GM12891 (cell line): ENCODE measurements around the gene NELFCD. TPM values are rescaled to one million over a fixed set of nuclear protein-coding genes. Genes with fewer than 3 reads are reported as not detected.
"Not testable (repeated sequence)": the region's sequence is repeated elsewhere in the genome, so short reads cannot be mapped to it uniquely, and the experiment has no call there.

Experiments used
- DNase-seq: peaks from one replicate; pipeline ENCODE4 v3.0.0; 2011; ENCODE audit warnings: low spot score; ENCODE audit not compliant: insufficient read length
- FAIRE-seq: peaks from 2 replicates; lab custom pipeline; 2011; peaks lifted over from hg19 to GRCh38; lab: Jason Lieb, UNC
- PAX5 ChIP-seq: IDR thresholded peaks from 2 replicates; pipeline ENCODE4 v1.6.1; 2011; ENCODE audit warnings: low read length, moderate library complexity, mild to moderate bottlenecking; ENCODE audit not compliant: insufficient read depth, severe bottlenecking
- POLR2A ChIP-seq: IDR thresholded peaks from 2 replicates; pipeline ENCODE4 v1.6.1; 2011; ENCODE audit warnings: low read depth, low read length, control low read depth
- POLR2AphosphoS5 ChIP-seq: IDR thresholded peaks from 2 replicates; pipeline ENCODE4 v1.6.1; 2011; ENCODE audit warnings: low read depth, low read length, control low read depth
- POU2F2 ChIP-seq: IDR thresholded peaks from 2 replicates; pipeline ENCODE4 v1.6.1; 2011; ENCODE audit warnings: low read depth, mild to moderate bottlenecking, control low read depth, low read length, moderate library complexity
- SPI1 ChIP-seq: IDR thresholded peaks from 2 replicates; pipeline ENCODE4 v1.6.1; 2011; ENCODE audit warnings: low read depth, low read length, control low read depth
- TAF1 ChIP-seq: IDR thresholded peaks from 2 replicates; pipeline ENCODE4 v1.6.1; 2011; ENCODE audit warnings: low read depth, low read length, control low read depth
- polyA plus RNA-seq: library from polyadenylated mRNA; unstranded; fragments of >200 nt; gene quantifications from one replicate; pipeline ENCODE4 v1.2.1, GENCODE V29; 2012; ENCODE audit warnings: low read depth, missing spikeins, inconsistent platforms; ENCODE audit not compliant: missing spikeins

NELFCD gene
- 62.4 TPM for polyA plus RNA-seq

DNA sequence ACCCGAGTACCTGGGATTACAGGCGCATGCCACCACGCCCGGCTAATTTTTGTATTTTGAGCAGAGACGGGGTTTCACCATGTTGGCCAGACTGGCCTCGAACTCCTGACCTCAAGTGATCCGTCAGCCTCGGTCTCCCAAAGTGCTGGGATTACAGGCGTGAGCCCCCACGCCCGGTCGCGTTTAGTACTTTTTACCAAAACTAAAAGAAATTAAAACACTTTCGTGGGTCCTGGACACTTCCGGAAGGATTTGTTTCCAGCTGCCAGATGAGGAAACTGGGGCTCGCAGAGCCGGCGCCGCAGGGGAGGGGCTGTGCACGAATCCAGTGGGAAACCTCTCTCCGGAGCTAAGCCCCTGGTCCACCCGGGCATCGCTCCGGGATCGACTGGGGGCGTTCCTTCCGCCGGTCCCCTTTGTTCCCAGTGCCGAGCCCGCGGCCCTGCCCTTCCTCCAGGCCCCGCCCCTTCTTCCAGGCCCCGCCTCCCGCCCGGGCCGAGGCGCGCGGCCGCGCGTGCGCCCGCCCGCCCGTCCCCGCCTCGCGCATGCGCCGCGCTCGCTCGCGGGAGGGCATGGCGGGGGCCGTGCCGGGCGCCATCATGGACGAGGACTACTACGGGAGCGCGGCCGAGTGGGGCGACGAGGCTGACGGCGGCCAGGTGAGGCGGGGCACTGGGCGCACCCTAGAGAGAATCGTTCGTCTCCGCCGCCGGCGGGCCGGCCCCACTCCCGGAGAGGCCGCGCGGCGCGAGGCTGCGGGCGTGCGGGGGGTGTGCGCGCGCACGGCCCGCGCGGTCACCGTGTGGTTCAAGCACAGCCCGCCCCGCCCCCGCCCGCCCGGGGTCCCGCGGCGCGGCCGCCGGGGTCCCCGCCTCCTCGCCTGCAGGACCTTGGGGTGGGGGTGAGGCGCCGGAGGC, at the start of gene NELFCD:
NELFCD (plus strand) TSS at position 546 of the 917 bp plus-strand sequence; CDS start at position 600, 54 bp downstream.
- peak; percentile 92 for DNase-seq
- TF ChIP-seq POLR2AphosphoS5, result peak; percentile 76; the same call in 1 of the 2 replicates
- no peak for TF ChIP-seq POU2F2
- no peak for TF ChIP-seq PAX5
- TF ChIP-seq POLR2A, result peak; percentile 79
- peak; percentile 69 for FAIRE-seq

DNA sequence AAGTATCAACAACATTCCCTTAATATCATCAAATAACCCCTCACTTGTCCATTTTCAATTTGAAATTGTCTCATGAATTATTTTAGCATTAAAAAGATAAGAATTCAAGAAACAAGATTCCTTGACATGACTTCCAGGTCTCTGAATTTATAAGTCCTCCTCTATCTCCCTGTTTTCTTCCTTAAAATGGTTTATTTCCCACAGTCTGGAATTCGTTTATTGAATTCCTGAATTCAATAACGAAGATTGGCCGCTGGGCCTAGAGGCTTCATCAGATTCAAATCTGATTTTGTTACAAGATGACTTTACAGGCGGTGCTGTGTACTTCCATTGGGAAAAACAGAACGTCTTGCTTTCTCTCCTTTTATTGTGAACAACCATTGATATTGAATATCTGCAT, 48.9 kb upstream of the NELFCD start:
- TF ChIP-seq SPI1, result no peak
- no peak for TF ChIP-seq POU2F2
- no peak for TF ChIP-seq TAF1
- TF ChIP-seq POLR2AphosphoS5, result no peak
- TF ChIP-seq PAX5, result no peak
- TF ChIP-seq POLR2A, result no peak
- FAIRE-seq, result no peak
- DNase-seq, result no peak

- DNase-seq (no peak), FAIRE-seq (no peak)
- TF ChIP-seq TAF1, result no peak
- no peak for TF ChIP-seq SPI1
- TF ChIP-seq POU2F2, result no peak
- TF ChIP-seq POLR2AphosphoS5, result no peak
- TF ChIP-seq PAX5, result no peak
- no peak for TF ChIP-seq POLR2A
Measured at GRCh38 chr20:58938078-58938477, 43.0 kb upstream of the NELFCD start.

- no peak for FAIRE-seq
- TF ChIP-seq TAF1, result no peak
- TF ChIP-seq POLR2AphosphoS5, result no peak
- no peak for TF ChIP-seq SPI1
- TF ChIP-seq POU2F2, result no peak
- no peak for TF ChIP-seq POLR2A
- TF ChIP-seq PAX5, result no peak
Measured at GRCh38 chr20:58938541-58938940, 42.5 kb upstream of the NELFCD start.

GRCh38 chr20:58941471-58941870, 39.6 kb upstream of the NELFCD start:
- FAIRE-seq (no peak), DNase-seq (no peak)
- TF ChIP-seq POLR2A (no peak), TAF1 (no peak), PAX5 (no peak), POLR2AphosphoS5 (no peak), POU2F2 (no peak), SPI1 (no peak)

More at GRCh38 chr20:58938541-58938940, 42.5 kb upstream of the NELFCD start:
- no peak for DNase-seq

GRCh38 chr20:58942549-58942948, 38.5 kb upstream of the NELFCD start:
- TF ChIP-seq PAX5 (no peak), SPI1 (no peak), POLR2A (no peak), POLR2AphosphoS5 (no peak), POU2F2 (no peak)
- DNase-seq (no peak), FAIRE-seq (no peak)

DNA sequence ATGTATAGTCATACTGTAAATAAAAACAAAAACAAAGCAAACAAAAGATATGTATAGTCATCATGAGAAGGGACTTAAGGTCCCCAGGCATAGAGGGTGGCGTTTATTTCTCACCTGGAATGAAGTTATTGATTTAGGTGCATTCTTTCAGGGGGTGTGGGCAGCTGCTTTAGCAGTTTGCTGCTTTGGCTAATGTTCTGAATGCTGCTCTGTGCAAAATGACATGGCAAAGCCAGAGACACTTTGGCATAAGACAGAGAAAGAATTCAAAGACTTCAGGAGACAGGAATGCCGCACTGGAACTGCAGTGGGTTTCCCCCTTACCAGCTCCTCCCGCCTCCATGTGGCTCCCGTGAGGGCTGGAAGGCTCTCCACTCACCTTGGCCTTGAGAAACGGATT, 36.4 kb upstream of the NELFCD start:
- TF ChIP-seq POU2F2, result no peak
- no peak for TF ChIP-seq PAX5
- TF ChIP-seq TAF1, result no peak
- no peak for TF ChIP-seq POLR2AphosphoS5
- TF ChIP-seq SPI1, result no peak
- no peak for TF ChIP-seq POLR2A
- FAIRE-seq (no peak), DNase-seq (no peak)

- no peak for FAIRE-seq
- no peak for DNase-seq
- TF ChIP-seq POU2F2 (no peak), SPI1 (peak; percentile 36; the same call in 1 of the 2 replicates)
Measured at GRCh38 chr20:58945965-58946631, 35.0 kb upstream of the NELFCD start.

DNA sequence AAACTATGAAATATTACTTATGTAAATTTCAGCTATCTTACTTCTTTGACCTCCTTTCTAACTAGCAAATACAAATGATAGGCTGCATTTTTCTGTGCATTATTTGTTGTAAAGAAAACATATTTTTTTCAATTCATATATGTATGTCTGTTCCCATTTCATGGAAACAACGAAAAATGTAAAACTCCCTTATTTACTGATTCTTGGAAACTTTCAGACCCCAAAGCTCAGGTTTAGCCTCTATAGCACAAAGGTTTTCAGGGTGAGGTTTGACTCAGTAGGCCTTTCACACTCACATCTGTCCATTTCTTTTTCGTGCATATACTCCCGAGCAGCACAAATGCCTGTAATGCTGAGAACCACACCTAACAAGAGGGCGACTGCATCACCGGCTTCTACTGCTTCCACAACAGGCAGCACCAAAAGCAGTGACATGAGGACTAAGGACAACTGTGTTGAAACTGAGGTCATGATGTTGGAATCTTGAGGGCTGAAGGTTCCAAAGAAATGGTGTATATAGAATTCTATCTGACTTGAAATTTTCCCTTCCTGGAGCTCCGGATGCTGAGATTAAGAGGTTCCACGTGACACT, 33.2 kb upstream of the NELFCD start:
- not testable (repeated sequence) for DNase-seq, FAIRE-seq
